HTERT RPE-1 (cell line): ENCODE results near the gene CTSZ.
"Not testable (repeated sequence)": the region's sequence is repeated elsewhere in the genome, so short reads cannot be mapped to it uniquely, and the experiment has no call there.

Experiments
- in situ Hi-C: fragments of 300-500 bp; cut with MboI; formaldehyde crosslinking; loops from 4 replicates; pipeline ENCODE4 v1.14.3; 2020; ENCODE audit warnings: low sequenced_read_pairs

Gene CTSZ

DNA sequence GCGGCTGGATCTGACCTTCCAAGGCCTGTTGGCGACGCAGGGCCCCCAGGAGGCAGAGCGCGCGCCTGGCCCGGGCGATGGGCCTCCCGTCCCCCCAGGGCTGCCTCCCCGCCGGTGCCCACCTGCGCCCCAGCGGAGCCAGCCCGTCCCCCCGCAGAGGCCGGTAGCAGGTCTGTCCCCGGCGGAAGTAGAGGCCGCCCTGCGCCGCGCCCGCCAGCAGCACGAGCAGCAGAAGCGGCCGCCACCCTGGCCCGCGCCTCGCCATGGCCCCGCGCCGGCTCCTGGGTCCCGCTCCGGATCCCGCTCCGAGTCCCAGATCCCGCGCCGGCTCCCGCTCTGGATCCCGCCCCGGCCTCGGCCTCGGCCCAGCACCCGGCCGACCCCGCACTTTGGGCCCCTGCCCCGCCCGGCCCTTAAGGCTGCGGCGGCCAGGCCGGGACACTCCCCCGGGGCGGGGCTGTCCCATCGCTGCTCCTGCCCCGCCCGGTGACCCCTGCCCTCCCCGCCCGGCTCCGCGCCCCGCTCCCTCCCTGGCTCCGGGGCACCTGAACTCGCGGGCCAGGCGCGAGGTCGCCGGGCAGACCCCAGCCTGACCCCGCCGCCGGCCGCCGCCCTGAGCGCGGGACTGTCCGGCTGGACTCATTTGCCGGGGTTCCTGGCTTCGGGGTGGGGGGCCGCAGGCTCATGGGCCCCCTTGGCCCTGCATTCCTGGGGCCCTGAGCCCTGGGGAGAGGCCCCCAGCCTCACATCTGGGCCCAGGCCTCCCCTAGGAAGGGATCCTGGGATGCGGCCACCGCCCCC lies at the start of gene CTSZ:
Gene CTSZ (minus strand): TSS at position 391 of the 801 bp plus-strand sequence. CDS start 126 bp downstream, at position 265.
- in situ Hi-C loops: no loop called here

DNA sequence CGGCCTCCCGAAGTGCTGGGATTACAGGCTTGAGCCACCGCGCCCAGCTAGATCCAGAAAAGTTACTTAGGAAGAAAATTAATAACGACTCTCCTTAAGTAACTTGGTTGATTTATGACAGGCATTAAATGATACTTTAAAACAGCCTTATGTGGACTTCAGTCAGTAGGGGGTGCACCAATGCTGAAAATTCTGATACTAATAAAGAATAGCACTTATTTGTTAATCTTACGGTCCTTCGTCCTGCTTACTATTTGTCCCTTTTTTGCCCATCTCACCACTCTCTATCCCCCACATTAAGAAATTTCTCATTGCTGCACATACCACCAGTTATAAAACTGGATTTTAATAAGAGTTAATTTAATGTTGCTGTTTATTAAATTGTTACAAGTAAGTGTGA lies 48.2 kb upstream of the CTSZ start:
- in situ Hi-C loops: no loop called here

DNA sequence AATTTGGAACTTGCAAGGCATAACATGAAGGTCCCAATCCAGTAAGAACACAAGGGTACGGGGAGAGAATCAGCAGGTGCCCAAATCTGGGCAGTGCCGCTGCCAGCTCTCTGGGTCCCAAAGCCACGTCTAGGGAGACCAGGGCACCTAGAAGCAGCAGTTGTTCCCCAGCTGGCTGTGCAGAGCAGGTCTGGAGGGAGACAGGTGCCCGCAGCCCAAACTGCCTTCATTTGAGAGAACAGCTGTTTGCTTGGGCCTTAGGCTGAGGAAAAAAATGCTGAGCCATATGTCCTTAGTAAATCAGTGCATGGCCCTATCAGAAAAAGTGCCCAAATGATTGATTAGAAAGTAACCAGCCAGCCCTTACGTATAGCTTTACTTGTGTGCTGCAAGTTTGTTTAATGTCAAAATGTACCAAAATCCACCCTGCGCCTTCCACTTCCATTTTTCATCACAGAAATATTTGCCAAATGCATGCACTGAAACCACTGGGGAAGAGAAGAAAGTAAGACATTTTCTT lies 44.7 kb upstream of the CTSZ start:
- in situ Hi-C loops: no loop called here

DNA sequence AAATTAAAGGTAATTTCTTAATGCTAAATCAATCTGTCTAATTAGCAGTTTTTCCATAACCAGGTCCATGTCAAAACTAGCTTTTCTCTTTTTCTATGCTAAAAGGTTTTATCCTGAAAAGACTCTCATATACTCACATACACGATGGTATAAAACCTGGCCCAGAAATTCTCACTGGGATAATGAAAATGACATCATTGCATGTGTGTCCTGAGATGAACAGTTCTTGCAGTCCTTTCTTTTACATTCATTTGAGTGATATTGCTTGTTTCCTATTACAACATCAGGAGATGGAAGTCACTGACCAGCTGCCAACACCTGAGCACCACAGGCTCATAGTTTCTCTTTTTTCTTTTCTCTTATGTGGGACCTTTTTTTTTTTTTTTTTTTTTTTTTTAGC lies 43.4 kb upstream of the CTSZ start:
- in situ Hi-C loops: no loop called here

DNA sequence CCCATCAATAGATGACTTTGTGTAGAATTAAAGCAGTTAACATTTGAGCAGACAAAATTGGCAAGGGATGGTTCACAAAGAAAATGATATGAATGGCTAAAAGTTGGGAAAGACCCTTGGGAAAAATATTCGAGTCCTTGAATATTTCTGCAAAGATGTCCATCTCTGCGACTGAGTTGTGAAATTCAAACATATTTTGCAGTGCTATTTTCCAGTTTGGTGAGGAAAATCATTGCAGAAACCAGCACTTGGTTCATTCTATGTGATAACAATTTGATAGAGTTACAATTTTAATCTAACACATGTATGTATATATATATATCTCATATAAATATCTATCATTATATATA lies 41.6 kb upstream of the CTSZ start:
- in situ Hi-C loops: no loop called here

DNA sequence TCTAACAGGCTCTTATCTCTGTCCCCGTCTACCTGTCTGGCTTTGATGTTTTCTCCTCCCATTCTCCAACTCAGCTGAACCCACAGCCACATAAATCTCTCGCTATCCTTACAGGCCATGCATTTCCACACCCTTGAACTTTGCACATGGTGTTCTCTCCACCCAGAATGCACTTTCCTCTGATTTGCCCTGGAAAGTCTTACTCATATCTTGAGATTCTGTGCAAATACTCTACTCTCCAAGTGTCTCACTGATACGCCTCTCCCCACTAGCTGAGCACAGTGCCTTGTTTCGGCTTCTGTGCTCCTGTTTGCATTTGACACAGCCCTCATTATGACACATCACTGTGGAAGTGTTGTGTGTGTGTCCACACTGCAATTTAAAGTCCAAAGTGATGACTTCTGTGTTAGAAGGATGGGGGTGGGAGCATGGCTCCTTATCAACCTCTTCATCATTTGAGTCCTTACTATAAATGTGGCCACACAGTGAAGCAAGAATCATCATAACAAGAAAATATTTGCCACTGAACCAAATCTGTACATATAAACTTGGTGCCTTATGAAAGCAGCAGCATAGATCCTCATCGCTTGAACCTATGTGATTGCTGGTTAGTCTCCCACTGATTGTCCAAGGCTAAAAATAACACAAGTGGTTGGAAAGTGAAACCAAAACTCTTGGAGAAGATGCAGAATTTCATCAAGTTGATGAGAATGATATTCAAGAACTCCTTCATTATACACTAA lies 41.1 kb upstream of the CTSZ start:
- in situ Hi-C loops: no loop called here

DNA sequence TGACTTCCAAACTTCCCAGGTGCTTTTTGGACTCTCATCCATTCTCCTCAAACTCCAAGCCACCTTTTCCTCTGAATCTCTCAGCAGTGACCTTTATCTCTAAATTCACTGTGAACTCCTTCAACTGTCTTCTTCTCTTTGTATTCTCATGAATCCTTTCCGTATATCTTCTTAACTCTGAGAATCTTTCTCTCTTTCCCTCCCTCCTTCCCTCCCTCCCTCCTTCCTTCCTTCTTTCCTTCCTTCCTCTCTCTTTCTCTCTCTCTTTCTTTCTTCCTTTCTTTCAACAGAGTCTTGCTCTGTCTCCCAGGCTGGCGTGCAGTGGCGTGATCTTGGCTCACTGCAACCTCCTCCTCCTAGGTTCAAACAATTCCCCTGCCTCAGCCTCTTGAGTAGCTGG lies 39.8 kb upstream of the CTSZ start:
- in situ Hi-C loops: no loop called here

DNA sequence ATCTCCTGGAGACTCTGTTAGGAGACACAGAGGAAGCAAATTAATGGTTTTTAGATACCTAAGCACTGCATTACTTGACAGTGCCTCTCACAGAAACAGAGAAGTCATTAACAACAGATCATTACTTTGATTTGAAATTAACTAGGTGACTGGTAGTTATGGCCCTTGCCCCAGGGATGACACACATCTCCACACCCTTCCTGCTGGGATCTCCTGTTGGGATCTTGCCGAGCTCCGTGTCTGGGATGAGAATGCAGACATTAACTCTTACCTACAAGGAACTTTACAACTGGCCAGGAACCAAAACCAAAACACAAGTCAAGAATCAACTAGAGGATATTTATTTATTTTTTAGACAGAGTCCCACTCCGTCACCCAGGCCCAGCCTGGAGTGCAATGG lies 37.7 kb upstream of the CTSZ start:
- in situ Hi-C loops: no loop called here

DNA sequence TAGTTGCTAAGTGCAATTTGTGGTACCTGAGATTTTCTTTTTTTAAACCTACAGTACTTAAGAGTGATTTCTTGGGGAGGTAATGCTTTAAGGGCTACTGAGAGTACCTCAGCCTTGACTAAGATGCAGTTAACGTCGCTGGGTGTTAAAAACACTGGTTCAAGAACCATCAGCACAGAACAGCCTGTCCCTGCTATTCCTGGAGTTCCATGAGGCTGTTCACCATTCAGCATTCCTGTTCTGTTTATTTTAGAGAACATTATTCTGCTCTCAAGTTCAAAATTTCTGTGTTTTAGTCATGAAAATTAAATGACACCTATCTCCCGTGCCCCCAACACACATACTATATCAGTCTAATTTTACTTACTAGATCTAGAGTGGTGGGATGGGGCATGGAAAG lies 37.2 kb upstream of the CTSZ start:
- in situ Hi-C loops: no loop called here

DNA sequence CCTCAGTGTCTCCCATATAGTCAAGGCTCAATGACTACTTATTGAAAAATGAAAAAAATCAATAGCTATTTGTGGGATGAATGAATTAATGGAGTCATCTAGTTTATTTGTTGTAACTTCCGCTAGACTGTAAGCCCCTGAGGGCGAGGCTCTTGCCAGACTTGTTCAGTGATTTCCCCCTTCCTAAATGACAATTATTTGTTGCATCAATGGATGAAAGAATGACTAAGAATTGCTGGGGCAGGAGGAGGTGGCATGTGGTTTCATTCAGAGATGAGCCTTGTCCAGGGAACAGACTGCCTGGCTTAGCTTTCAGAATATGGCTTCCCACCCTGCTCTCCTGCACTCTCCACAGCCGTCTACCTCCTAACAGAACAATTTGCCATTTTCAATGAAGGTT lies 36.6 kb upstream of the CTSZ start:
- in situ Hi-C loops: no loop called here

DNA sequence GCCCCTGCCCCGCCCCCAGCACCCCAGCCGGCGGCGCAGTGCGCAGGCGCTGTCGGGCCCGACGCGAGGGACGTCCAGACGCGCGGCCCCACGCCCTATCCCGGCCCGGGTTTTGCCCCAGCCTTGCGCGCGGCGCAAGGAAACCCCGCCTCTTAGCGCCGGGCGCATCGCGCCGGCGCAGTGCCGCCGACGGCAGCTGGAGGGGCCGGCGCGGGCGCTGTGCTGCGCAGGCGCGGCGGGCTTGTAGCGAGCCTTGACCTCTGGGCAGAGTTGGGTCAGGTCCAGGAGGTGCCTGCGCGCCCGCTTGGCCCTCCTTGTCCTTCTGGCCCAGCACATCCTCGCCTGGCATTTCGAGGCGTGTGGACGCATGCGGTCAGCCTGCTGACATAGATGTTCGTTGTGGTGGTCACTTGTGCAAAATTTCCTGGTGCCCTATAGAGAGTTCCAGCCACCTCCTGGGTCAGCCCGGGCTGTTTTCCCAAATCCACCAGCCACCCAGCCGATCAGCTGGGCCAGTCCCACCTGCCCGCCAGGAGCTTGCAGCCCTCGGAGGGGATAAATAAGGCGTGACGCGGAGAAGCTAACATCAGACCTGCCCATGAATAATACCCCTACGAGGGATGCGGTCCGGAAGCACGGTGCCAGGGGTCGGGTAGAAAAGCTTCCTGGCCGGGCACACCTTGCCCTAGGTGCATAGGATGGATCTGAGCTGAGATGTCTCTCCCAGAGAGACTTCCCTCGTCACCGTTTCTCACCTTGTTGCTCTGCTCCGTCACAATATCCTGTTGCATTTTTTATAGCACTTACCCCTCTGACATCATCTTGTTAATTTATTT lies 36.0 kb upstream of the CTSZ start:
- in situ Hi-C loops: no loop called here

DNA sequence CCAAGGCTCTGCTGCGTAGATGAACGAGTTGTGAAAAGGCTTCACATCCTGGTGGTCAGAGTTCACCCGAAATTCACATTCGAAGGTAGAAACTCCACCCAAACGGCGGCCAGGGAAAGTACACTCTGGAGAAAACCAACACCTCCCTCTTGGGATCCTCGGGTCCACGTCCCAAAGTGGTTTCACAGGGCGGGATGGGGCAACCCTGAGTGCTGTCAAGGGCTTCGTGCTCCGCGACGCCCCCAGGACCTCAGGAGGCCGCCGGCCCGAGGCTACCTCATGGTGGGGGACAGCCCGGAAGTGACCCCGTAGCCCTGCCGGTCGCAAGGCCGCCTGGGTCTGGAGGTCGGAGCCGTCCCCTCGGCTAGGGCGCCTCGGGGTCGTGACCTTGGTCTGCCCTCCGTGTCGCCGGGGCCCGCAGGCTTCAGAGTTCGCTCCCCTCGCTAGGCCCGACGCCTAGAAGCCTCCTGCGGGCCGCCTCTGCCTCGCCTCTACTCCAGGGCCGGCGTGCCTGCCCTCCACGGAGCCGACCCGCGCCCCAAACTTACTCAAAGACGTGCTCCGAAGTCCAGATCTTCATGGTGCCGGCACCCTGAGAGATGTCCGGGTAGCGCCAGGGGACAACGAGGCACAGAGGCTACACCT lies 35.2 kb upstream of the CTSZ start, which contains the start of gene PRELID3B:
Gene PRELID3B (minus strand): TSS at position 636 of the 645 bp plus-strand sequence. CDS start 56 bp downstream, at position 580.
- in situ Hi-C loops: no loop called here

DNA sequence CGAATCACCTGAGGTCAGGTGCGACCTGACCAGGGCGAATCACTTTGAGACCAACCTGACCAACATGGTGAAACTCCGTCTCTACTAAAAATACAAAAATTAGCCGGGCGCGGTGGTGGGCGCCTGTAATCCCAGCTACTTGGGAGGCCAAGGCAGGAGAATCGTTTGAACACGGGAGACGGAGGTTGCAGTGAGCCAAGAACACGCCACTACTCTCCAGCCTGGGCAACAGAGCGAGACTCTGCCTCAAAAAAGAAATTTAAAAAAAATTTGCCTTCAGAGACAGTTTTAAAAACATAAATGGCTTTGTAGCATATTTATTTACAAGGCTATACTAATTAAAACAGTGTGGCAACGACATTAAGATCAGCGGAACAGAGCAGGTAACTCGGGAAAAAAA lies 34.4 kb upstream of the CTSZ start:
- in situ Hi-C loops: not testable (repeated sequence)

DNA sequence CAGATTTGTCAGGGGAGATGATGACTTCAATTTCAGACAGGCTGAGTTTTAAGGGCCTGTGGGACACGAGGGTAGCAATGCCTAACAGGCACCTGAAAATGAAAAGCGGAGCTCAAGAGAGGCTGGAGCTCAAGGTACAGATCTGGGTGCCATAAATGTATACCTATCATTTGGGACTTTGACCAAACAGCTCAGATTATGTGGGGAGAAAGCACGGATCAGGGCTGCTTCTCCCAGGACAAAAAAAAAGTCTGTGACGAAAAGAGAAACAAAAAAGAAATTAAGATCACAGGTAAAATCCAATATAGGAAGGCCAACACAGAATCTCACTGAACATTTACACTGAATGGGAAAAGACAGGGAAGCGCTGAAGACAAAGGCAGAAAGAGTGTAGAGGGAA lies 33.6 kb upstream of the CTSZ start:
- in situ Hi-C loops: no loop called here

DNA sequence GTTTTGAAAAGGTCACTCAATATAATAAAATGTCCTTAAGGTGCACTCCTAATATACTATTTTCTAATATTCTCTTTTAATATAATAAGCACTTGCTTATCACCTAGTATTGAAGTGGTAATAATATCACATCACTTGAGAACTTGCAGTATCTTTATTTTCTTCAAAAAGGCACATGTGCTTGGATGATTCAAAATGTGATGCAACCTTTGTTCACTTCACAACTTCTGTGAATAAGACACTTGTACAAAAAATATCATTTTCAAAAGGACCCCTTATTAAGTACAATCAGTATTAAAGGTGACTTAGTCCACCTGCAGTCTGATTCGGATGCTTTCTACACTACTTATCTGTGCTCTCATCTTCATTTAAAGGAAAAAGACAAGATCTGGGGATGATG lies 32.2 kb upstream of the CTSZ start:
- in situ Hi-C loops: no loop called here

DNA sequence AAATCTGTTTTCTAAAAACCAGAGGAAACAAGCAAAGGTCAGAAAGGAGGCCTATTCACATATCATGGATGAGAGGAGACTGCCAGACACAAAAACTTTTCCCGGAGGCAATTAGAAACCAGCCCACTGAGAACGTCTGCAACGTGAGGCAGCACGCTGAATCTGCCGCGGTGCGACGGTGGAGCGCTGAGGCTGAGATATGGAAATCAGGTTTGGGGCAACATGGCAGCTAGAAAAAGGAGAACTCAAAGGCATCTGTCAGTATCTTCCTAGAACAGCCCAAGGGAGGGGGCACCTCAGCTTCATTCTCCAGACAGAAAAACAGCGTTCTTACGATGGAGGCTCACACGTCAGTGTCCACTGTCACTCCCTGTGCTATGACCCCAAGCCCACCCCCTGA lies 30.3 kb upstream of the CTSZ start:
- in situ Hi-C loops: no loop called here

DNA sequence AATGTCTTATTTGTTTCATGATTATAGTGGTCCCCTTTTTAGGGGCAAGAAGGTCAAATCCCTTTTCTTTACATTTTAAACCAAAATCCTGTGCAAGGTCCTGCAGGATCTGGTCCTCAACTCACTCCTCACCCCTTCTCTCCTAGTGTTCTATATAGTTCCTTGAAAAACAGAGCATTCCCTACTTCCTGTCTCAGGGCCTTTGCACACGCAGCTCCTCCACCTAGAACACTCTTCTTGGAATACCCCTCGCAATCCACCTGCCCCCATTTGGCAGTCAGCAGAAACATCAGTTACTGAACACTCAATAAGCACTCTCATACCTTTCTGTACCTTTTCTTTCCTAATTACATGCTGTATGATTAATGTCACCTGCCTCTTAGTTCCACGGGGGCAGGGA lies 28.3 kb upstream of the CTSZ start:
- in situ Hi-C loops: no loop called here

DNA sequence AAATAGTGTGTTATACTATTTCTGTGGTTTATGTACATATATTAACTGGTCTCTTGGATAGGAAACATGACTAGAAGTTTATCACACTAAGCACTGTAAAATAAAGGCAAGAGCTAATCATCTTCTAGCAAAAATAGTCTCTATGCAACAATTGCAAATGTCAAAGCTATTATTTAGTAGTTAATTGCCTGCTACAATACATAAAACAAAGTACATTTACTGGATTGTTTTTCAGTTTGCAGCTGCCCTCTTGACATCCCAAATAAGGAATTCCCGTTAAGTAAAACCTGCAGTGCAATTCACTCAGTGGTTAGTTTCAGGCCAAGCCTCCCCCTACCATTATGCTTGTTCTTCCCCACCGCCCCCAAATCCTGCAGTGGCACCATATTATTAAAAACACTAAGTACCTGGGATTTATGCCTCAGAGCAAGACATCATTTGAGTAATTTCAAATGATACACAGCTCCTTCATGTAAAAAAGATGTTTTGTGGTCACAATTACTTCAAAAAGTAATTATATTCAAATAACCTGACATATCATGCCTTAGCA lies 26.6 kb upstream of the CTSZ start:
- in situ Hi-C loops: no loop called here

DNA sequence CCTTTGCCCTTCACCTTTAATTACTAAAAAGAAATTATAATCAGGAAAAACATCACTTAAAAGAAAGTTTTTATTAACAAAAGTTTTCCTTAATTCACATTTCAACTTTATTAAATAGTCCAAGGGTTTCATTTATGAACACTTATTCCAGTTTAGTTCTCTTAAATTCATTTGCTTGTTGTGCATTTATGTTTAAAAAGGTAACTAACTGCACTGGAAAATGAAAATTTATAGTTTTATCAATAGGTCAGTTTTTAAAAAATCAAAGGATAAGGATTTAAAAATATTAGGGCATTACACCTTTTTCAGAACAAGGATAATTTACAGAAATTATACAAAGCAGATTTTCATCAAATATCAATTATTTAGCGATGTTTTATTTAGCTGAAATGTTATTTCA lies 26.0 kb upstream of the CTSZ start:
- in situ Hi-C loops: no loop called here

DNA sequence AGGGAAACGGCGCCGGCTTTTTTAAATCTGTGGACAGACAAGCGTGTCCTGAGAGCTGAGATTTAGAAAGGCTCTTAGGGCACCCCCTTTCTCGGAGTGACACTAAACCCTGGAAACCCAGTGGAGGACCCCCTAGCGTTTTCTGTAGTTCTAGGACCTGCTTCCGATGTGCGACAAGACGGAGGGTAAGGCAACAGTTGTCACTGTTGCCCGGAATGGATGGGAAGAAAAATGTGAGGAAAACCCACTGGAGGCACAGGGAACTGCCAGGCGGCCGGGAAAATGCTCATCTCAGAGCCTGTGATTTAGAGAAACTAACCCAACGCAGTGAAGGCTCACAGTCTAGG lies 25.6 kb upstream of the CTSZ start:
- in situ Hi-C loops: no loop called here
